ENCODE measurements around the gene FKBP1C. TPM values are rescaled to one million over a fixed set of nuclear protein-coding genes. Genes with fewer than 3 reads are reported as not detected.
"Not testable (repeated sequence)": the region's sequence is repeated elsewhere in the genome, so short reads cannot be mapped to it uniquely, and the experiment has no call there.

The FKBP1C gene
- polyA plus RNA-seq (2012; ENCODE audit: insufficient read depth, insufficient read length): 0.65 TPM

GRCh38 chr6:63211343-63211742 is at the start of gene FKBP1C:
Gene FKBP1C, plus strand, starts transcription at chr6:63211469.
- DNase-seq (ENCODE audit: low read depth, low spot score); H3K4me3 ChIP-seq (ENCODE audit: low read length): not testable (repeated sequence)

DNA sequence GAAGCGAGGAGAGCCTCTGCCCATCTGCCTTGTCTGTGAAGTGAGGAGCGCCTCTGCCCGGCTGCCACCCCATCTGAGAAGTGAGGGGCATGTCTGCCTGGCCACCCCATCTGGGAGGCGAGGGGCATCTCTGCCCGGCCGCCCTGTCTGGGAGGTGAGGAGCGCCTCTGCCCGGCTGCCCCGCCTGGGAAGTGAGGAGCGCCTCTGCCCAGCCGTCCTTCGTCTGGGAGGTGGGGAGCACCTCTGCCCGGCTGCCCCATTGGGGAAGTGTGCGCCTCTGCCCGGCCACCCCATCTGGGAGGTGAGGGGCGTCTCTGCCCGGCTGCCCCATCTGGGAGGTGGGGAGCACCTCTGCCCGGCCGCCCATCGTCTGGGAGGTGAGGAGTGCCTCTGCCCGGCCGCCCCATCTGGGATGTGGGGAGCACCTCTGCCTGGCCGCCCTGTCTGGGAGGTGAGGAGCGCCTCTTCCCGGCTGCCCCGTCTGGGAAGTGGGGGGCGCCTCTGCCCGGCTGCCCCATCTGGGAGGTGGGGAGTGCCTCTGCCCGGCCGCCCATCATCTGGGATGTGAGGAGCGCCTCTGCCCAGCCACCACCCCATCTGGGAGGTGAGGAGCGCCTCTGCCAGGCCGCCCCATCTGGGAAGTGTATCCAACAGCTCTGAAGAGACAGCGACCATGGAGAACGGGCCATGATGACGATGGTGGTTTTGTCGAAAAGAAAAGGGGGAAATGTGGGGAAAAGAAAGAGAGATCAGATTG is 47.0 kb upstream of the FKBP1C start:
- DNase-seq (ENCODE audit: low read depth, low spot score); H3K4me3 ChIP-seq (ENCODE audit: low read length): not testable (repeated sequence)

- no peak overlapping the region for H3K4me3 ChIP-seq (ENCODE audit: low read length)
- no peak for DNase-seq (ENCODE audit: low read depth, low spot score)
Observed at GRCh38 chr6:63174173-63174572, 37.1 kb upstream of the FKBP1C start.

DNA sequence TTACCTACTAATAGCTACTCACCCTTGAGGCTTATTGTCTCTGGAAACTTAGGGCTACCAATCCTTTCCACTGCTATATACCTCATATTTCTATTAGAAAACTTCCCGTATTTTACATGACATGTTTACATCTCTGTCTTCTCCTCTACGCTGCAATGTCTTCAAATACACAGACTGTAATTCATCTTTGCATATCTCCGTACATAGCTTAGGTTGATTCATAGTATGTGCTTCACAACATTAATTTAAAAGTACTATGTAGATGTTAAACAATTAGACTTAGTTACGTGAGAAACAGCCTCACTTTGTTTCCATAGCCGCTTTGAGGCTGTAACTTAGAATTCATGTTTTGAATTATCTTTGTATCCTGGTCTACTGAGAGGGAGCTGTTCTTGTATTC is 35.1 kb upstream of the FKBP1C start:
- DNase-seq (ENCODE audit: low read depth, low spot score): no peak
- no peak overlapping the region for H3K4me3 ChIP-seq (ENCODE audit: low read length)

DNA sequence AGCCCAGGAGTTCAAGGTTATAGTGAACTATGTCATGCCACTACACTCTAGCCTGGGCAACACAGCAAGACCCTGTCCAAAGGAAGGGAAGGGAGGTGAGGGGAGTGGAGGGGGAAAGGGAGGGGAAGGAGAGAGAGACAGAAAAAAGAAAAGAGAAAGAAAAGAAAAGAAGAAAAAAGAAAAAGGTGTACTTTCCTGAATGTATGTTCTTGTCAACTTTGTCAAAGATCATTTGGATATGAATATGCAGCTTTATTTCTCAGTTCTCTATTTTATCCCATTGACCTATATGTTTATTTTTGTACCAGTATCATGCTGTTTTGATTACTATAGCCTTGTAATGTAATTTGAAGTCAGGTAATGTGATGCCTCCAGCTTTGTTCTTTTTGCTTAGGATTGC is 30.9 kb upstream of the FKBP1C start:
- H3K4me3 ChIP-seq (ENCODE audit: low read length): no peak overlapping the region
- no peak for DNase-seq (ENCODE audit: low read depth, low spot score)

GRCh38 chr6:63186970-63187369 is 24.3 kb upstream of the FKBP1C start:
- DNase-seq (ENCODE audit: low read depth, low spot score): no peak
- H3K4me3 ChIP-seq (ENCODE audit: low read length): no peak overlapping the region

DNA sequence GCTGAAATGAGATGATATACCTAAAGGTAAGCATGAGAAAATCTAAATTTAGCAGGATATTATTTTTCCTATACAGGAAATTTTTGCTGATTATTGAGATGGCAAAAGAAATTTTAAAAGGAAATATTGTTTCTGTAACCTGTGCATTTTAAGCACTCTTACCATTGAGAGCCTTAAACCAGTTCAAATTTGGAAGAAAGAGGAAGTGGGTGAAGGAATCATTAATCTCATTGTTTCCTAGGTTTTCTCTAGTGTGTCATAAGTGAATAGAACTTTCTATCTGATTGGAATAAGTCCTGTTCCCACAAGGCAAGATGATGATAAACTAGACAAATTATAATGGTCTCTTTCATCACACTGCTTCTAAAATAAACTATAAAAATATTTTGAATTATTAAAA is 22.4 kb upstream of the FKBP1C start:
- H3K4me3 ChIP-seq (ENCODE audit: low read length): no peak overlapping the region
- no peak for DNase-seq (ENCODE audit: low read depth, low spot score)

DNA sequence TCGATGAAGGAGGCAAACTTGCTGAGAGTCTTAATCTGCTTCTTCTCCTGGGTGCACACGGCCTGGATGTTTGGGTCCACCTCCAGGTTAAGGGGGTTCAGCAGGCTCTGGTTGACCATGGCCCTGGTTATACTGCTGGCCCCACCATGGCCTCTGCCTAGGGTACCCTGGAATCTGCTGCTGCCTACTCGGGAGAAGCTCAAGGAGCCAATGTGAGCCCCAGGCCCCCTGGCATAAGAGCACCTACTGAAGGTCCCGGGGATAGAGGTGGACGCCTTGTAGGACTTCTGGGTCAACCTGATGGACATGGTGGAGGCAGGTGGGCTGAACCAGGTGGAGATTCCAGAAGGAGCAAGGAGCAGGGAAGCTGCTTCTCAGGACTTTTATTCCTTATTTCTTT is 17.9 kb upstream of the FKBP1C start:
- no peak overlapping the region for H3K4me3 ChIP-seq (ENCODE audit: low read length)
- DNase-seq (ENCODE audit: low read depth, low spot score): no peak

GRCh38 chr6:63197741-63198140 is 13.5 kb upstream of the FKBP1C start:
- no peak overlapping the region for H3K4me3 ChIP-seq (ENCODE audit: low read length)
- DNase-seq (ENCODE audit: low read depth, low spot score): no peak

DNA sequence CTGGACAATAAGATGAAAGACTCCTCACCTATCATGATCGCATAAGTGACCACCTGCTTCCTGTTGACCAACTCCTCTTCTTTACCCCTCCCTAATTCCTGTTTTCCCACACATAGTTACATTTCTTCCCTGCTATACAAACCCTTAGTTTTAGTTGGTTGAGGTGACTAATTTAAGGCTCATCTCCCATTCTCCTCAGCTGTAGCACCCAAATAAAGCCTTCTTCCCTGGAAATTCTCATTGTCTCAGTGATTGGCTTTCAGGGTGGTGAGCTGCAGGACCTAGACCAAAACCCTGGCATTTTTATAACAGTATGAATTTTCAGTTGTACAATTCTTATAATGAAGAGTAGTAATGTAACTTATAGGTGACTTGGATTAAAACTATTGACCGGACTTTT is 2.1 kb downstream of the FKBP1C start:
- no peak for DNase-seq (ENCODE audit: low read depth, low spot score)
- H3K4me3 ChIP-seq (ENCODE audit: low read length): no peak overlapping the region

GRCh38 chr6:63214816-63215215 is 3.5 kb downstream of the FKBP1C start:
- no peak for DNase-seq (ENCODE audit: low read depth, low spot score)
- H3K4me3 ChIP-seq (ENCODE audit: low read length): no peak overlapping the region

GRCh38 chr6:63224179-63224578 is 12.9 kb downstream of the FKBP1C start:
- no peak for DNase-seq (ENCODE audit: low read depth, low spot score)
- no peak overlapping the region for H3K4me3 ChIP-seq (ENCODE audit: low read length)

- not testable (repeated sequence) for DNase-seq (ENCODE audit: low read depth, low spot score); H3K4me3 ChIP-seq (ENCODE audit: low read length)
Observed at GRCh38 chr6:63225987-63226386, 14.7 kb downstream of the FKBP1C start.

DNA sequence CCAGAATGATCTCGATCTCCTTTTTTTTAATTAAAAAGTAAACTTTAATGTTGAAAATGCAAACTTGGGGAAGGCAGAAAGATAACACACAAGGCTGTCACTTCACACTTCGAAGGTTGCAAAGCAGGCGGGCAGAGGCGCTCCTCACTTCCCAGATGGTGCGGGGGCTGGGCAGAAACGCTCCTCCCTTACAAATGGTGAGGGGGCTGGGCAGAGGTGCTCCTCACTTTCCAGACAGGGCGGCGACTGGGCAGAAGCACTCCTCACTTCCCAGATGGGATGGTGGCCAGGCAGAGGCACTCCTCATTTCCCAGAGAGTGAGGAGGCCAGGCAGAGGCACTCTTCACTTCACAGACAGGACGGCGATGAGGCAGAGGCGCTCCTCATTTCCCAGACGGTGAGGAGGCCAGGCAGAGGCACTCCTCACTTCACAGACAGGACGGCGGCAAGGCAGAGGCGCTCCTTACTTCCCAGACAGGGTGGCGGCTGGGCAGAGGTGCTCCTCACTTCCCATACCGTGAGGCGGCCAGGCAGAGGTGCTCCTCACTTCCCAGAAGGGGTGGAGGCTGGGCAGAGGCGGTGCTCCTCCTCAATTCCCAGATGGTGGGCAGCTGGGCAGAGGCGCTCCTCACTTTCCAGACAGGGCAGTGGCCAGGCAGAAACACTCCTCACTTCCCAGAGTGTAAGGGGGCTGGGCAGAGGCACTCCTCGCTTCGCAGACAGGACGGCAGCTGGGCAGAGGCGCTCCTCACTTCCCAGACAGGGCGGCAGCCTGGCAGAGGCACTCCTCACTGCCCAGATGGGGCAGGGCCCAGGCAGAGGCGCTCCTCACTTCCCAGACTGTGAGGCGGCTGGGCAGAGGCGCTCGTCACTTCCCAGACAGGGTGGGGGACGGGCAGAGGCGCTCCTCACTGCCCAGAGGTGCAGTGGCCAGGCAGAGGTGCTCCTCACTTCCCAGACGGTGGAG is 16.9 kb downstream of the FKBP1C start:
- not testable (repeated sequence) for DNase-seq (ENCODE audit: low read depth, low spot score); H3K4me3 ChIP-seq (ENCODE audit: low read length)

DNA sequence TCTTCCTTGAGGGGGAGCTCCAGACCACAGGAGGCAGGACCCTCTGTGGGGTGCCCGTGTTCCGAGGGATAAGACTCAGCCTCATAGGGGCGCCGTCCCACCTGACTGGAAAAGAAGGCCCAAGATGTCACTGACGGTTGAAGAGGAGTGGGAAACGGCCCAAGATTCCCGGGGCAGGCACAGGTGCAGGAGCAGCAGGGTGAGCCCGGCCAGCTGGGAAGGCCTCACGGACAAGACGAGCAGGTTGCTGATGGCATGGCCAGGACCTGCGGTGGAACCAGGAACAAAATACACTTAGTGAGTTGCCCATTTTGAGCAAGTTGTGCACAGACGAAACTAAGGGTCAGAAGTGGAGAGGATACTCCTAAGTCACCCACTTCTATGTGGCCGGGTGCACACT is 18.8 kb downstream of the FKBP1C start:
- not testable (repeated sequence) for DNase-seq (ENCODE audit: low read depth, low spot score); H3K4me3 ChIP-seq (ENCODE audit: low read length)

GRCh38 chr6:63230511-63230910 is 19.2 kb downstream of the FKBP1C start:
- H3K4me3 ChIP-seq (ENCODE audit: low read length); DNase-seq (ENCODE audit: low read depth, low spot score): not testable (repeated sequence)

DNA sequence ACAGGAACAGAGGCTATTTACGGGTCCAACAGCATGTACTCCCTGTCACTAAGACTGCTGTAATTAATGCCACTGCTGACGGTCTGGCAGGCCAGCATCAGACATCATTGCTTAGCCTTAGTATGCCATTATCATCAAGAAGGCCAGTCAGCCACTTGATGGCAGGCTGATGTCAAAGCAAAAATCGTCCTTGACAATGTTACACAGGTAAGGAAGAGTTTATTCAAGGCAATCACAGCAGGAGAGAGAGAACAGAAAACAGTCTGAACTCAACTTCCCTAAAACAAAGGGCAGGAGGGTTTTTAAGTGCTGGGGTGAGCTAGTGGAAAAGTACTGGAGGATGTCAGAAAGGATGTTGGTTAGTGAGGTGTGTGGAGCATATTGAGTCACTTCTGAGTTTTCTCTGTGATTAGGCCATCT is 25.1 kb downstream of the FKBP1C start:
- H3K4me3 ChIP-seq (ENCODE audit: low read length): no peak overlapping the region
- no peak for DNase-seq (ENCODE audit: low read depth, low spot score)

GRCh38 chr6:63245420-63245819 is 34.2 kb downstream of the FKBP1C start:
- no peak overlapping the region for H3K4me3 ChIP-seq (ENCODE audit: low read length)
- DNase-seq (ENCODE audit: low read depth, low spot score): no peak

- H3K4me3 ChIP-seq (ENCODE audit: low read length): no peak overlapping the region
Observed at GRCh38 chr6:63245909-63246308, 34.6 kb downstream of the FKBP1C start.

DNA sequence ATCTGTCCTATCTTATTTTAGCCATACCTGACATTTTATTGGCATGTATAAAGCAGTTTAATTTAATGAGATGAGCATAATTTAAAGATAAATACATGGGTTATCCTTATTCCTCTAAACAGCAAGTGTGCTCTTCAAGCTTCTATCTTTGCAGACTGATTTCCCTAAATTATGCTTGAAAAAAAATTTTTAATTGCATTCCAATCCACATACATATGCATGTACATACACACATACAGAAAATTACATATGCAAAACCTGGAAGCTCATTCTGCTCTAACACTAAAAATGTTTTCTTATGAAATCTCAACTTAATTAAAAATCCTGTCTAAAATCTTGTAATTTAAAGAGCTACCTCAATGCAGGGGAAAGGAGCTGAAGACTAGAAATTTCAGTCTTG is 35.3 kb downstream of the FKBP1C start:
- H3K4me3 ChIP-seq (ENCODE audit: low read length): no peak overlapping the region
- DNase-seq (ENCODE audit: low read depth, low spot score): no peak

More at GRCh38 chr6:63245909-63246308, 34.6 kb downstream of the FKBP1C start:
- no peak for DNase-seq (ENCODE audit: low read depth, low spot score)

Data from Jurkat, Clone E6-1 (cell line).